NCI-H69 (cell line): ENCODE results near the gene FANCB.
A peak's percentile ranks its signal among the peaks of the same experiment; 100 is the strongest.

Source experiments
- DNase-seq: peaks from one replicate; lab custom pipeline; 2025; lab: John Stamatoyannopoulos, UW

Gene FANCB

GRCh38 chrX:14872851-14873675, at the start of gene FANCB, which contains the start of gene MOSPD2:
TSS of gene FANCB (minus strand) at chrX:14873069. CDS start at chrX:14865510, 7,559 bp downstream.
TSS of gene MOSPD2 (plus strand) at chrX:14873421. CDS start at chrX:14873529, 108 bp downstream.
- DNase-seq: peak; percentile 97

- no peak for DNase-seq
Measured at GRCh38 chrX:14922437-14922836, 49.6 kb upstream of the FANCB start.

- no peak for DNase-seq
Measured at GRCh38 chrX:14920196-14920595, 47.3 kb upstream of the FANCB start.

GRCh38 chrX:14919407-14919806, 46.5 kb upstream of the FANCB start:
- no peak for DNase-seq

GRCh38 chrX:14916017-14916674, 43.3 kb upstream of the FANCB start:
- DNase-seq: no peak

- no peak for DNase-seq
Measured at GRCh38 chrX:14915596-14915995, 42.7 kb upstream of the FANCB start.

GRCh38 chrX:14913241-14913640, 40.4 kb upstream of the FANCB start:
- no peak for DNase-seq

- DNase-seq: no peak
Measured at GRCh38 chrX:14903891-14904290, 31.0 kb upstream of the FANCB start.

- DNase-seq: no peak
Measured at GRCh38 chrX:14902537-14902936, 29.7 kb upstream of the FANCB start.

GRCh38 chrX:14899607-14900006, 26.7 kb upstream of the FANCB start:
- DNase-seq: peak; percentile 12

GRCh38 chrX:14897042-14897441, 24.2 kb upstream of the FANCB start:
- DNase-seq: no peak

GRCh38 chrX:14896273-14896672, 23.4 kb upstream of the FANCB start:
- DNase-seq: no peak

GRCh38 chrX:14886252-14886651, 13.4 kb upstream of the FANCB start:
- DNase-seq: no peak

GRCh38 chrX:14884714-14885113, 11.8 kb upstream of the FANCB start:
- no peak for DNase-seq

- DNase-seq: no peak
Measured at GRCh38 chrX:14883826-14884225, 11.0 kb upstream of the FANCB start.

GRCh38 chrX:14875624-14876023, 2.8 kb upstream of the FANCB start:
- peak; percentile 32 for DNase-seq

- no peak for DNase-seq
Measured at GRCh38 chrX:14873676-14874049, 794 bp upstream of the FANCB start.

- DNase-seq: peak; percentile 31
Measured at GRCh38 chrX:14872355-14872754, 514 bp downstream of the FANCB start.

GRCh38 chrX:14871767-14872166, 1.1 kb downstream of the FANCB start:
- no peak for DNase-seq

- DNase-seq: no peak
Measured at GRCh38 chrX:14865201-14865600, 7.7 kb downstream of the FANCB start.

GRCh38 chrX:14864631-14865030, 8.2 kb downstream of the FANCB start:
- no peak for DNase-seq

- no peak for DNase-seq
Measured at GRCh38 chrX:14851526-14851925, 21.3 kb downstream of the FANCB start.

GRCh38 chrX:14843666-14844065, 29.2 kb downstream of the FANCB start:
- DNase-seq: no peak
